Measurements from ENCODE around the gene NCAN.

NCAN gene

DNA sequence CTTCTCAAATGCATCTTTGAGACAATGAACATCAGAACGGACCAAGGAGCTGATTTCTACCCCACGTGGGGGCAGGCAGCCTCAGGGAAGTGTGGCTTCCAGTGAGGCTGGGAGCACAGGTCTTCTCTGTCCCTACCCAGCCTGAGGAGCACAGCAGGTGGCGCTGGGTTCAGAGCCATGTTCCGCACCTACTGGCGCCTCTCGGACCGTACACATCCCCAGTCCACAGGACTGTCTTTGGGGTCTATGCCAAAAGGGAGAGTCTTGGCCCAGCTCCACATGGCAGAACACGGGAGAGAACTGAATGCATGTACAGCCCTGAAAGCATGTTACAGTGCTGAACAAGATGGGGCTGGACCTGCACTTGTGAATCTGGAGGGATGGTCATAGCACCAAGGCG lies 86.0 kb downstream of the NCAN start:
- H3K4me1 ChIP-seq (ENCODE audit: control insufficient read depth, insufficient read depth, low read length) = no peaks in the 10 kb centered on the region
- H3K4me3 ChIP-seq (ENCODE audit: low read length) = no peak overlapping the region
- peaks cover 15% of the 10 kb centered on the region for H3K36me3 ChIP-seq (ENCODE audit: control insufficient read depth, insufficient read depth, low read length)
- H3K27me3 ChIP-seq (ENCODE audit: control insufficient read depth, insufficient read depth, low read length) = no peaks in the 10 kb centered on the region
- no peak overlapping the region for H3K9ac ChIP-seq (ENCODE audit: low read length)
- H3K27ac ChIP-seq (ENCODE audit: low read depth, low read length) = no peak overlapping the region

DNA sequence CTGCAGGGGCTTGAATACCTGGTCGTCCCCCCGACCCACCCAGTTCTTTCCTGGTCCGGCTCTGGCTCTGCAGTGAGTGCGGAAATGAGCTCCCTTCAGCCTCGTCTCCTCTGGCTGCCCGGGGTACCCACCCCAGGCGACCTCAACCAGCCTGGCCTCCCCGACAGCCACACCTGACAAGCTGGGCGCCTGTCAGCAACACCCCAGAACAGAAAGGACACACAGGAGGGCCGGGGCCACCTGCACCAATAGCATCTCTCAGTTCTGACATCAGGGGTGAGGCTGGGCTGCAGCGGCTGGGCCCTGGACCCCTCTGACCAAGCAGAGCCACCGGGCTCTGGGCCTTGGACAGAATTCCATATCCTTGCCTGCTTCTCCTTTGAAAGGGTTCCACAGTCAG lies 88.9 kb downstream of the NCAN start:
- Histone ChIP-seq H3K4me1 (ENCODE audit: control insufficient read depth, insufficient read depth, low read length) (no peaks in the 10 kb centered on the region), H3K27me3 (ENCODE audit: control insufficient read depth, insufficient read depth, low read length) (no peaks in the 10 kb centered on the region), H3K4me3 (ENCODE audit: low read length) (no peak overlapping the region), H3K27ac (ENCODE audit: low read depth, low read length) (no peak overlapping the region), H3K9ac (ENCODE audit: low read length) (no peak overlapping the region), H3K36me3 (ENCODE audit: control insufficient read depth, insufficient read depth, low read length) (peaks cover 28% of the 10 kb centered on the region)
